Posterior cingulate gyrus (tissue), 11 donors: ENCODE measurements around the gene LRRC8D.

ENCODE experiments used
- DNase-seq, 10 donors: peaks; one replicate each; pipeline versions ENCODE4 v3.0.0 to v3.0.0-alpha.2; 2020 to 2021; ENCODE audit warnings: mixed read lengths in 3 of 10
- intact Hi-C: fragments of 100-400 bp; cut with DNase I; formaldehyde crosslinking; loops from one replicate; pipeline ENCODE4 v1.15.1; 2023

LRRC8D gene

DNA sequence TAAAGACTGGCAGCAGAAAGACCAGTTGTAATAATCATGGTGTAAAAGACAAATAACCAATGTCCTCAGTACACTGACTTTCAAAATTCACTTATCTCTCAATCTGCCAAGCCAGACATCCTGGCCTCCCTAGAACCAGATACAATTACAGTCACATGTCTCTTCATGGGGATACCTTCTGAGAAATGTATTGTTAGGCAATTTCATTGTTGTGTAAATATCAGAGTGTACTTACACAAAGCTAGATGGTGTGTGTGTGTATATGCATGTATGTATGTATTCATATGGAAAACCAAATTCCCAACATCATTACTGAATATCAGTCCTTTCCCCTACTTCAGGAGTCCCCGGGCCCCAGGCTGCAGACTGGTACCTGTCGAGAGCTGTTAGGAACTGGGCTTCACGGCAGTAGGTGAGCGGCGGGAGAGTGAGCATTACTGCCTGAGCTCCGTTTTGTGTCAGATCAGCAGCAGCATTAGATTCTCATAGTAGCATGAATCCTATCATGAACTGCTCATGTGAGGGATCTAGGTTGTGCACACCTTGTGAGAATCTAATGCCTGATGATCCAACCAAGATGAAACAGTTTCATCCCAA lies 108.7 kb downstream of the LRRC8D start:
- DNase-seq = peak in 1 of 10 donors; percentile 69
- intact Hi-C loops = no loop called here

DNA sequence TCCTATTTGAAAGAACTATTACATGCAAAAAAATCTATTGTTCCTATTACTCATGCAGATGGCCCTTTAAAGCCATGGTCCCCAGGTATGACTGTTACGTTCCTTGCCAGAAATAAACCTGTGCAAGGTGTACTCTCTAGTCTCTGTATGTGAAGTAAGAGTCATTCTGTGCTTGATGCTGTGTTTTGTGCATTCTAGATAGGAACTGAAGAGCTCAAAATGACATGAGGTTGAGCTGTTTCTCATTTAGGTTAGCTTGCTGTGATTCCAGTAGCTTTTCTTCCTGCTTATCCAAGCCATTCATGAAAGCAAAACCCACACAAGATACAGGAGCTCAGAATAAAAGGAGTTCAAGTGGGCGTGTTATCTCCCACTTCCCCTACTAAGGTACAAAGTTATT lies 109.7 kb downstream of the LRRC8D start:
- intact Hi-C loops = no loop called here
- DNase-seq = no peak

DNA sequence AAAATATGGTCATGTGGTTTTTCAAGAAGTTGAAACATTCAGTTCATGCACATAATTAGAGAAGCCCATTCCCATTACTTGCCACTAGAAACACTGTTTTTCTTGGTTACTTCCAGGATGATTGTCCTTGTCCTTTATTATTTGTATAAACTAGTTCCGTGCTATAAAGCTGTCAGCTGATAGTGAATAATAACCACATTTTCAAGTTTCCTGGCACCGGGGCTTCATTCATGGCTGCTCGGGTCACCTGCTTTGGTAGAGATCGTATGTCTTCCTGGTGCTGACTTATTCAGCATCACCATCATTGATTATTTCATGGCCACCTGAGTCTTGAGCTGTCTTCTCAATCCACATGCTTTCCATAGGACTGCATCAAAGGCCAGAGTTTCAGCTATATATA lies 111.1 kb downstream of the LRRC8D start:
- intact Hi-C loops = no loop called here
- DNase-seq = no peak

DNA sequence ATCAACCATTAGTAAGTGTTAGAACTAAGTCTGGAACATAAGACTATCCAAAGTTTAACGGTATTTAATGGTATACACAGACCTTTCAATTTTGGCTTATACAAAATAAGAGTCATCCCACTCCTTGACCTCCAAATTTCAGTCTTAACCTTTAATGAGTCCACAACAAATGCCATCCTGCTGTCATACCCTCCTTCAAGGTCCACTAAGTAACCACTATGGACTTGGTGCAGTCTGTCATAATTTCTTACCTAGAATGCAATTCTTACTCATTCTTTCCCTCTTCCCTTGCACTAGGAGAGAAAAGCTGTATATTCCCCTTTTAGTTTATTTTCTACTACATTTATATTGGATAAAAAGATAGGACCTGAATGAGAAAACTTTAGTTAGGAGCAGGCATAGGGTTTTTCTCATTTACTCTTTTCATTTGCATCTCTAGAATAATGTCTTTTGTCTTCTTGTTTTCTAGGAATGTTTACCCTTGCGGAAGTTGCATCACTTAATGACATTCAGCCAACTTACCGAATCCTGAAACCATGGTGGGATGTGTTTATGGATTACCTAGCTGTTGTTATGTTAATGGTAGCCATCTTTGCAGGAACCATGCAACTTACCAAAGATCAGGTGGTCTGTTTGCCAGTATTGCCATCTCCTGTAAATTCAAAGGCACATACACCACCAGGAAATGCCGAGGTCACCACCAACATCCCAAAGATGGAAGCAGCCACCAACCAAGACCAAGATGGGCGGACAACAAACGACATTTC lies 111.9 kb downstream of the LRRC8D start:
- DNase-seq = no peak
- intact Hi-C loops = no loop called here

DNA sequence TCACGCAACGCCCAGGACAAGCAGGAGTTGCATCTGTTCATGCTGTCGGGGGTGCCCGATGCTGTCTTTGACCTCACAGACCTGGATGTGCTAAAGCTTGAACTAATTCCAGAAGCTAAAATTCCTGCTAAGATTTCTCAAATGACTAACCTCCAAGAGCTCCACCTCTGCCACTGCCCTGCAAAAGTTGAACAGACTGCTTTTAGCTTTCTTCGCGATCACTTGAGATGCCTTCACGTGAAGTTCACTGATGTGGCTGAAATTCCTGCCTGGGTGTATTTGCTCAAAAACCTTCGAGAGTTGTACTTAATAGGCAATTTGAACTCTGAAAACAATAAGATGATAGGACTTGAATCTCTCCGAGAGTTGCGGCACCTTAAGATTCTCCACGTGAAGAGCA lies 113.6 kb downstream of the LRRC8D start:
- intact Hi-C loops = no loop called here
- DNase-seq = peak in 1 of 10 donors; percentile 68

DNA sequence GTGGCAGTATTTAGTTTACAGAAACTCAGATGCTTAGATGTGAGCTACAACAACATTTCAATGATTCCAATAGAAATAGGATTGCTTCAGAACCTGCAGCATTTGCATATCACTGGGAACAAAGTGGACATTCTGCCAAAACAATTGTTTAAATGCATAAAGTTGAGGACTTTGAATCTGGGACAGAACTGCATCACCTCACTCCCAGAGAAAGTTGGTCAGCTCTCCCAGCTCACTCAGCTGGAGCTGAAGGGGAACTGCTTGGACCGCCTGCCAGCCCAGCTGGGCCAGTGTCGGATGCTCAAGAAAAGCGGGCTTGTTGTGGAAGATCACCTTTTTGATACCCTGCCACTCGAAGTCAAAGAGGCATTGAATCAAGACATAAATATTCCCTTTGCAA lies 114.4 kb downstream of the LRRC8D start:
- DNase-seq = peak in 8 of 10 donors; percentile 34 to 91 (median 55)
- intact Hi-C loops = loop anchor here (5.0 kb wide), 1 partner anchor 93 kb away; no protein-coding TSS in a partner anchor

DNA sequence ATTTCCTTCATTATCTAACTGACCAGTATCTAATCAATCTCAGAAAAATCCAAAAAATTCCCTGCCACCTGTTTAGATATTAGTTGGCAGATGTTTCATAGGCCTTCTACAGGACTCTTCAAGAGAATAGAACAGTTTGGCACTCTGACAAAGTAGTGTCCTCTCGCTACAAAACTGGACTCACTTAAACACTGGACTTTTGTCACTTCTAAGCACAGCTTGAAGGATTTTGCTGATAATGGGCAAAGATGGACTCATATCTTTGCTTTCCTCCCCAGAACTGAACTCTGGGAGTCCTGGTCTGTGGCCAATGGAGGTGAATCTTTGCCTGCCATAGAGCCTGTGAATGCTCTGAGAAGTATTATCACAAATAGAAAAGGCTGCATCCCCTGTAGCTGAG lies 115.9 kb downstream of the LRRC8D start:
- intact Hi-C loops = loop anchor here (5.0 kb wide), 1 partner anchor 94 kb away; no protein-coding TSS in a partner anchor
- no peak for DNase-seq

DNA sequence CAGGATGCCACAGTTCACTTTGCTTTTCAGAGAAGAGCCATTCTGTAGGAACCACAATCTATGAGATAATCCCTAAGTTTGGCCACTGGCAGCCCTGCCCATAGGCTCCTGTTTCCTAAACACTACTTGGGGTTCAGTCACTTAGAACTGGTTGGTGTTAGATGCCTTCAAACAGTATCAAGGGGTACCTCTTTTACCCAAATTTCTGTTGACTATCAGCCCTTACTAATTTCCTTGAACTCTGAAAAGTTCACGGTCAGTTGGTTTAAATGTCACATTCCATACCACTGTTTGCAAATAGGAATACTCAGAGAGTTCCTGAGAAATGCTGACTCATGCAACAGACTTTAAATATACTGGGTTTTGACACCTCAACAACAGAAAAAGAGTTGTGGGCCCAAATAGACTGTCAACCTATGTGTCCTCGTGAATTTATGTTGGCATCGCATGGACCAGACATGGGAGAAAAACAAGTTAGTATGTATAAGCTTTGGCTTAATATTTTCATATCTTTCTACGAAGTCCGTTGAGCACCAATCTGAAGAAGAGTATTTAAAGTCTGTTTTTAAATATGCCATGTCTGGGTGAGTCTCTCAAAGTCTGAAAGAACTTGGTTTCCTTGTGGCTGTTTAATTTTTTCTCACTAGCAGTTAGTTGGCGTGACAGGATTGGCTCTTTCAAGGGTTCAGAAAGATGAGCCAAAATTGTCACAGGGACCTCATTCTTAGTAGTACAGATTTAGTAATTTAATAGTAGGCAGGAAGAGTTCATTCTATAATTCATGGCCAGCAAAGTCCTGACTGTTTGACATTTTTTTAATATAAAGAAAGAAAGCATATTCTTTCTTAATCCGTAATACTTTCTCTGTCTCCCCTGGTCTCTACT lies 117.6 kb downstream of the LRRC8D start:
- intact Hi-C loops = loop anchor here (5.0 kb wide), 1 partner anchor 96 kb away; no protein-coding TSS in a partner anchor
- no peak for DNase-seq

DNA sequence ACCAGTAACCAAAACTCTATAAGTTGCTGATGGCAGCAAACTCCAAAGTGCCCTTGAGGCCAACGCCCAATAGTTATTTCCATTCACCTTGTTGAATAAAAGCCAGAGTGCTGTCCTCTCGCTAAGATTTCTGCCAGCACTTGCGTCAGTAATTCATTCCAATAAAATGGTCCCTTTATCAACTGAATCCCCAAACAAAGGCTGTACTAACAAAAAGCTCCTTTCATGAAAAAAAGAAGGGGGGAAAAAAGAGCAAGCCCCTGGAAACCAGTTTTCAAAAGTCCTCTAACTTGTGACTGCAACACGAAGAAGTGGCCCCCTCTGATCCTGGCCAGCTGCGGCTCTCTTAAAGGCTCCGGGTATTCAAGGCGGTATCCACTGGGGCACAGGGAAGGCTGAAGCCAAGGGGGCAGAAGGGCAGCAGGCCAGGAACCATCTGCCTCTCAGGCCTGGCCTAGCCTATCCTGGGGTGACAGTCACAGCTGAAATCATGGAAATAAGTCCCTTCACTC lies 118.3 kb downstream of the LRRC8D start:
- intact Hi-C loops = loop anchor here (5.0 kb wide), 1 partner anchor 97 kb away; no protein-coding TSS in a partner anchor
- DNase-seq = peak; percentile 28 to 92 (median 57)

DNA sequence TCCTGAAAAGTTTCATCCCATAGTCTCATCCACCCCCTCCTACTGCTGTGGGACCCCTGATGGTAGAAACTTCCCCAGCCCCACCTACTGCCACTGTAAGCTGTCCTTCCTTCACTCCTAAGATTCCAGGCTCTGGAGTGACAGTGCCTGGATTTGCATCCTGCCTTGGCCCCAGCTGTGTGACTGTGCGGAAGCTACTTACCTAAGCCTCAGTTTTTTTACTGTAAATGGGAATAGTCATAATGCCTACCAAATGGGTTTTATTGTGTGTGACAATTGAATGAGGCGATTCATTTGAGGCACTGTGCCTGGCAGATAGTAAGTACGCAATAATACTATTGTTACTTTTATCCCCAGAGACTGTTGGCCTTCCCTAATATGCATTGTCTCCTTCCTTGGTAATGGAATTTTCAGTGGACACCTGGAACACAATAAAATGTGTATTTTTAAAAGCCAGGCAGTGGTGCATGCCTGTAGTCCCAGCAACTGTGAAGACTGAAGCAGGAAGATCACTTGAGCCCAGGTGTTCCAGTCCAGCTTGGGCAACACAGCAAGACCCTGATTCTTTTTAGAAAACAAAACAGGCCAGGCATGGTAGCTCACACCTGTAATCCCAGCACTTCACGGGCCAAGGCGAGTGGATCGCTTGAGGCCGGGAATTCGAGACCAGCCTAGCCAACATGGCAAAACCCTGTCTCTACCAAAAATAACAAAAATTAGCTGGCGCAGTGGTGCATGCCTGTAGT lies 119.0 kb downstream of the LRRC8D start:
- intact Hi-C loops = loop anchor here (5.0 kb wide), 1 partner anchor 98 kb away; no protein-coding TSS in a partner anchor
- no peak for DNase-seq

DNA sequence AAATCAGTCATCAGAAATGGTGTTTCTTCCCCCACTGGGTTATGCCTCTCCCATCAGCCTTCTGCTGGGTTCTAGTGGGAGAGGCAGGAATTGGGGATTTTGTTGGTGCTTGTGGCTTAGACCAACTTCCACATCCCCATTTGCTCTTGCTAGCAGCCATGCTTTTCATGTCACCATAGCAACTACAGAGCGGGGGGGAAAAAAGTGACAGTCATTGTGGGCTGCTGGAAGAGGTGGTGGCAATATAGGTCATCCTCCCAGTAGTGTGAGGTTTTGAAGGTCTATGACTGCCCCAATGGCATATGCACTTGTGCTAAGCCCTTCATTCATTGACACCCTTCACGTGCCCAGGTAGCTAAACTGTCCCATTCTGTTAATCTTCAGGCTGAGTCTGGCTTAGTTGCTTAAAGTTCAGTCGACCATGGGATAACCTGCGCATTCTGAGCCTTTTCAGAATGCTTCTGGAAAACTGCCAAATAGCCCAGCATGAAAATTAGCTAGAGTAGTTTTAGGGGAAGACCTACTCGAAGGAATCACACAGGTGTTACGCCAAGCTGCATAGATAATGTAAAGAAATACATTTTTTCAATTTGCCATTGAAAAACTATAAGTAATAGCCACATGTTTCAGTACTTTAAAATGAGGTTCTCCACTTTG lies 120.4 kb downstream of the LRRC8D start:
- intact Hi-C loops = no loop called here
- no peak for DNase-seq

DNA sequence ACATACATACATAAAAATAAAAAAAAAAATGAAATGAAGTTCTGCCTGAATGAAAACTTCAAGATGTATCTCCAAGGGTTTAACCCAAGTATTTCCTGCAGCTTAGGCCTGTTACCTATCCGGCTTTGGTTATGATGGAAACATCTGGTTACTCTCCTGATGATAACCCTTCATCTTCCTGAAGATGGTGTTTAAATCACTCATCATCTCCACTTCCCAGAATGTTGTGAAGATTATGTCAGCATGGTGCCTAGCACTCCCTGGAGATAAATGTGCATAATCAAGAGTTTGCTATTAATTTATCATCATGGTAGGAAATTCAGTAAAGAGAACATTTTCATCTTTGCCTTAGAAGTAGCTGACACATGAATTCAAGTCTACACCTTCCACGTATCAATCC lies 121.2 kb downstream of the LRRC8D start:
- DNase-seq = no peak
- intact Hi-C loops = no loop called here

DNA sequence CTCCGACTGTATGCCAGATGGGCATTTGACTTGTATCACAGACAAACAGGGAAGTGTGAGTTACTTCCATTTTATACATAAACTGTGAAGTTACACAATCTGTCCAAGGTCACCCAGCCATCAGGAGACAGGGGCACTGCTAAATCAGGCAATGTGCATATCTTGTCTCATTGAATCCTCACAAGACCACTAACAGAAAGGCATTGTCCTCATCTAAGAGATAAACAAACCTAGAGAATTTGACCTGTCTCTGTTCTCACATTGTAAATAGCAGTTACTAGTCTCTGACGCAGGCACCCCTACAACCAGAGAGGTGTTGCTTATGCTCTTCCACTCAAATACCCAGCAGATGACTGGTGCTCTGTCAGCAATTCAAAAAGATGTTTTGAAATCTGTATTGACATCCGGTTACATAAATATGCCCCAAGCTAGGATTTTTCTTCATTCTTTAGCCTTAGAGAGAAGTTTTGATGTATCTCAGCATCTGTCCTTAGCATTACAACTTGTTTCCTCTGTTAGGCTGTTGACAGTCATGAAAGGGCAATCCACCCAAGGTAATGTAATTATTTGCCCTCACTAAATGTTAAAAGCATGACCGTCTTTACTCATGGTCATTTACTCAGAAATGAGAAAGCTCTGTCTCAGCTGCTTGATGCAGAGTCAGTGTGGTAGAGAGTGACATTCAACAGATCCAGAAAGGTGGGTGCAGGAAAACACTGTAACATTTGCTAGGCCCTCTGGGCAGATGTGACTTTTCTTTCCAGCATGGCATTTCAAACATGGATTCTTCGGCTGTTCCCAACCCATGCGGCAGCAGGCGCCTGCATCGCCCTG lies 122.2 kb downstream of the LRRC8D start:
- DNase-seq = no peak
- intact Hi-C loops = no loop called here

DNA sequence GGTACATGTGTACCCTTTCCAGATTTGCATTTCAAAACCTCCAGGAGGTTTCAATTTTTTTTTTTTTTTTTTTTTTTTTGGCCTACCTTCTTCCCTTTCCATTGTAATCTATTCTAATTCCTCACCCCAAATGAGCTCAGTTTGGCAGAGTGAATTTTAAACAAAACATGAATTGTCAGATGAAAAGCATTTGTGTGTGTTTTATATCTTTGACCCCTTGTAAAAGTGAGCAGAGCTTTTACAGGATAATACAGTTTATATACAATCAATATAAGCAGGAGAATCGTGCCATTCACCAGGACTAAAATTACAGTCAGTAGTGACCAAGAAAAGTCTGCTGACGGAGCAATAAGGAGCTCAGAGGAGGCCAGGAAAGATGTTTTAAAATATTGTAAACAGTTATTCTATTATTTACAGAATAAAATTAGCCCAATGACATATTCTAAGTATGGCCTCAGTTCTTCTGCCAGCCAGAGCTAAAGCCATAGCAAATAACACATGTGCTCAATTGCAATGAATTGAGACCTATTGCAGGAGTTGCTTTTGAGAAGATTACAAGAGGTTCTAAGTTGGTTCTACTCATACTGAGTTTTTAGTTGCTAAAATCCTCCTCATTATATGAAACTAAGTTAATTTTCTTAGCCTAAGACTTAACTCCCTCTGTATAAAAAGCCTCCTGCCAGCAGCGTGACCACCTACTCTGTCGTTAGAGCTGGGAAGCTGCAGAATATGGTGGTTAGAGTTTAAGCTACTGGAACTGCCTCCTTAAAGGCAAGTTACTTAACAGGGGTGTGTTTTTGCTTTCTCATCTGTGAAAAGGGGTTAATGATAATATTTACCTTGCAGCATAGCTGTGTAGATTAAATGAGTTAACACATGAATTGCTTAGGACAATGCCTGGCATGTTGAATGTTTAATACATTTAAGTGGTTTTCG lies 123.3 kb downstream of the LRRC8D start:
- intact Hi-C loops = no loop called here
- no peak for DNase-seq

DNA sequence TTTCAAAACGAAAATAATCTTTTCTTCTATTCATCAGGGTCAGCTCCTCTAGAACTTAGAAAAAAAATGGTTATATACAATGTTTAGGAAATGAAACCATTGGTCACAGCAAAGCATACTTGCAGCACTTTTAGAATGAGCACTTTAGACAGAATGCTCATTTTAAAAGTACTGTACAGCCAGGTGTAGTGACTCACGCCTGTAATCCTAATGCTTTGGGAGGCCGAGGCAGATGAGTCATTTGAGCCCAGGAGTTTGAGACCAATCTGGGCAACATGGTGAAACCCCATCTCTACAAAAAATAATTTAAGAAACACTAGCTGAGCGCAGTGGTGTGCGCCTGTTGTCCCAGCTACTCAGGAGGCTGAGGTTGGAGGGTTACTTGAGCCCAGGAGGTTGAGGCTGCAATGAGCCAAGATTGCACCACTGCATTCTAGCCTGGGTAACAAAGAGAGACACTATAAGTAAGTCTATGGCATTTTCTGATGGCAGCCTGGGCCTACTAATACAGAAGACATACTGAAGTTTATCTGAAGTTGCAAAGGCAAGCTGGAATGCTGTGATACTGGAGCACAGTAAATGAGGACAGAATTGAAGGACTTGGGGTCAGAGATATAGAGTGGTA lies 125.1 kb downstream of the LRRC8D start:
- DNase-seq = no peak
- intact Hi-C loops = no loop called here

DNA sequence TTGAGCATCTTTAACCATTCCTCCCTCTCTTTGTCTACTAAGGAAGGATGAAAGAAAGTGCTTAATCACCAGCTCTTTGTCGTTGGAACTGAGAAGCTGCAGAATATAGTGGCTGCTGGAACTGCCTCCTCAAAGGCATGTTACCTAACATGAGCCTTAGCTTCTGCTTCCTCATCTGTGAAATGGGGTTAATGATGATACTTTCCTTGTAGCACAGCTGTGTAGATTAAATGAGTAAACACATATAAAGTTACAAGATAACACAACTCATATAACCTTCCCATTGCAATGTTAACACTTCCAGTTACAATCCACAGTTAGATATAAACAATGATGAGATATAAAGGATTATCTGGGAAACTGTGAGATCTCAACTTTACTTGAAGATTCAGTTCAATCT lies 125.7 kb downstream of the LRRC8D start:
- no peak for DNase-seq
- intact Hi-C loops = no loop called here

DNA sequence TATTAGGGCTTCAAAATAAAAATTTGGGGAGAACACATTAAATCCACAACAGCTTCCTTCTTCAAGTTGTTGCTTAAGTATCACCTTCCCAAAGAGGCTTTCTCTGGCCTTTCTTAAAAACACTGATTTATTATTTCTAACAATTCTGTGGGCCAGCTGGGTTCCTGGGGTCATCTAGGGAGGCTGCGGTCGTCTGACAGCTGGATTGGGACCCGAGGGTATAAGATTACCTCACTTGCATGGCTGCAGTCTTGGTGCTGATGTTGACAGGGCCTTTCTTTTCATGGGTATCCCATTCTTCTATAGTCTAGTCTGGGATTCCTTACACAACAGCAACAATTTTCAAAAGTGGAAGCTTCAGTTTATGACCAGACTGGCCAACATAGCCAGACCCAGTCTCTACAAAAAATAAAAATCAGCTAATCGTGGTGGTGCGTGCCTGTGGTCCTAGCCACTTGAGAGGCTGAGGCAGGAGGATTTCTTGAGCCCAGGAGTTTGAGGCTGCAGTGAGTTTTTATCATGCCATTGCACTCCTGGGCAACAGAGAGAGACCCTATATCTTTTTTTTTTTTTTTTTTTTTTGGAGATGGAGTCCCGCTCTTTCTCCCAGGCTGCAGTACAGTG lies 128.0 kb downstream of the LRRC8D start:
- intact Hi-C loops = no loop called here
- DNase-seq = no peak
